Thyroid gland (tissue), 4 donors: ENCODE results near the gene B9D1. TPM values are rescaled to one million over a fixed set of nuclear protein-coding genes. Genes with fewer than 3 reads are reported as not detected.

ENCODE experiments used
- DNase-seq, 2 donors: peaks; one replicate each; pipeline ENCODE4 v3.0.0-alpha.2; 2019
- H3K27ac ChIP-seq, 3 donors: fragments of 200-600 bp; sonication (generic); 1 replicate in 2 of 3; 2 replicates in 1 of 3; pipeline ENCODE4 v1.5.1; 2016 to 2019; ENCODE audit warnings: mild to moderate bottlenecking in 1 of 3, moderate library complexity in 1 of 3
- H3K27me3 ChIP-seq: fragments of 200-600 bp; sonication (generic); one replicate; pipeline ENCODE4 v1.5.1; 2019
- H3K36me3 ChIP-seq, 2 donors: fragments of 200-600 bp; sonication (generic); one replicate each; pipeline ENCODE4 v1.5.1; 2016 to 2019
- H3K4me1 ChIP-seq, 2 donors: fragments of 200-600 bp; sonication (generic); one replicate each; pipeline ENCODE4 v1.5.1; 2017 to 2019
- H3K4me3 ChIP-seq, 3 donors: fragments of 200-600 bp; sonication (generic); replicated peaks in 1 of 3; 1 replicate in 2 of 3; 2 replicates in 1 of 3; pipeline ENCODE4 v1.5.1; 2016; ENCODE audit warnings: mild to moderate bottlenecking in 1 of 3
- H3K9me3 ChIP-seq: fragments of 200-600 bp; sonication (generic); one replicate; pipeline ENCODE4 v1.5.1; 2017
- CTCF ChIP-seq, 6 experiments: fragments of 200-600 bp in 3 of 6; fragments of 450-650 bp in 3 of 6; sonication (generic) in 3 of 6; IDR thresholded peaks; one replicate each; pipeline ENCODE4 v1.5.1; 2016 to 2019; ENCODE audit warnings: antibody characterized with exemption in 6 of 6, mild to moderate bottlenecking in 2 of 6, inconsistent platforms in 1 of 6, moderate library complexity in 1 of 6
- POLR2A ChIP-seq, 2 donors: fragments of 450-650 bp; IDR thresholded peaks; one replicate each; pipeline ENCODE4 v1.6.1; 2017; ENCODE audit warnings: antibody characterized with exemption in 2 of 2, mild to moderate bottlenecking in 2 of 2, moderate library complexity in 1 of 2
- WGBS, 2 donors: methylation state at CpG; one replicate each; pipeline ENCODE4 v1.1.5; 2017; 5-methylcytosine and 5-hydroxymethylcytosine counted together
- intact Hi-C: fragments of 100-400 bp; cut with DNase I; formaldehyde crosslinking; loops from one replicate; pipeline ENCODE4 v1.15.1; 2023
- total RNA-seq, 4 donors: library from RNA; depleted of rRNA; stranded (reverse); fragments of >200 nt; gene quantifications; one replicate each; pipeline ENCODE4 v1.2.3, GENCODE V29; 2016

Gene B9D1
- total RNA-seq, 4 donors from 2014 or later: 45.0 to 104 (median 90.3) TPM

DNA sequence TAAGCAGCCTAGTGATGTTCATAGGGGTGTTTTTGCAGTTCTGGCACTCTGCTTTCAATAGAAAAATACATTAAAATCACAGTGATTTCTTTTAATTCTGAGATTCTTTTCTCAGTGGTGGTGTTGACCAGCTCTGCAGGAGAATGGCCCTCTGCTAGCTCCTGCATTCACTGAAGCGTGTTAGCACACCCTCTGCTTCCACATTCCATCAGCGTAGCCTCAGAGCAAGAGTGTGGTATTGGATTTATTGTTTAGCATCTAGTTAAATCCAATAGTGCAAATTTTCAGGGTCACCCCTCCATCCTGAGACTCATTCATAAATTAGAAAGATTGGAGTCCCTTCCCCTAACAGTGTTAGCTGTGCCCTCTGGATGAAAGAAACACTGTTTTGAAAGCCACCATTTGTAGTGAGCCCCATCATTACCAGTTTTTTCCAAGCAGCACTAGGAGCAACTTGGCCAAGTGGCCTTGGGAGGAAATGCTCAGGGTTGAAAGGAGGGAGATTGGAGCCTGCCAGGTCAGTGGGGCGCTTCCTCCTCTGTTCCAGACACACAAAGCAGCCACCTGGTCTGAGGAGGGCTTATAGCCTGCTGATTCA is 45.7 kb downstream of the B9D1 start:
- peak; percentile 73 for DNase-seq
- Histone ChIP-seq H3K27me3 (no peaks in the 10 kb centered on the region), H3K4me3 (no peak overlapping the region), H3K36me3 (peaks cover 0 to 8% of the 10 kb centered on the region in 2 donors), H3K9me3 (no peaks in the 10 kb centered on the region), H3K27ac (peak overlapping the region; percentile 84 to 89 (median 87)), H3K4me1 (peaks cover 37 to 47% of the 10 kb centered on the region in 2 donors)
- 25 to 32% methylated on average over 3 of the region's 3 CpGs for WGBS, 2 donors
- no peak for TF ChIP-seq CTCF (IDR thresholded peaks at IDR 0.05)
- no peak for TF ChIP-seq POLR2A (IDR thresholded peaks at IDR 0.05)
- intact Hi-C loops: no loop called here

GRCh38 chr17:19315104-19315503 is 47.4 kb downstream of the B9D1 start:
- Histone ChIP-seq H3K4me1 (peaks cover 38 to 49% of the 10 kb centered on the region in 2 donors), H3K27me3 (no peaks in the 10 kb centered on the region), H3K4me3 (no peak overlapping the region), H3K36me3 (peaks cover 0 to 8% of the 10 kb centered on the region in 2 donors), H3K9me3 (no peaks in the 10 kb centered on the region), H3K27ac (peak overlapping the region; percentile 3 to 89 (median 87))
- intact Hi-C loops: no loop called here
- WGBS, 2 donors: 98 to 100% methylated on average over 4 of the region's 4 CpGs
- DNase-seq: no peak
- no peak for TF ChIP-seq CTCF (IDR thresholded peaks at IDR 0.05)
- no peak for TF ChIP-seq POLR2A (IDR thresholded peaks at IDR 0.05)

DNA sequence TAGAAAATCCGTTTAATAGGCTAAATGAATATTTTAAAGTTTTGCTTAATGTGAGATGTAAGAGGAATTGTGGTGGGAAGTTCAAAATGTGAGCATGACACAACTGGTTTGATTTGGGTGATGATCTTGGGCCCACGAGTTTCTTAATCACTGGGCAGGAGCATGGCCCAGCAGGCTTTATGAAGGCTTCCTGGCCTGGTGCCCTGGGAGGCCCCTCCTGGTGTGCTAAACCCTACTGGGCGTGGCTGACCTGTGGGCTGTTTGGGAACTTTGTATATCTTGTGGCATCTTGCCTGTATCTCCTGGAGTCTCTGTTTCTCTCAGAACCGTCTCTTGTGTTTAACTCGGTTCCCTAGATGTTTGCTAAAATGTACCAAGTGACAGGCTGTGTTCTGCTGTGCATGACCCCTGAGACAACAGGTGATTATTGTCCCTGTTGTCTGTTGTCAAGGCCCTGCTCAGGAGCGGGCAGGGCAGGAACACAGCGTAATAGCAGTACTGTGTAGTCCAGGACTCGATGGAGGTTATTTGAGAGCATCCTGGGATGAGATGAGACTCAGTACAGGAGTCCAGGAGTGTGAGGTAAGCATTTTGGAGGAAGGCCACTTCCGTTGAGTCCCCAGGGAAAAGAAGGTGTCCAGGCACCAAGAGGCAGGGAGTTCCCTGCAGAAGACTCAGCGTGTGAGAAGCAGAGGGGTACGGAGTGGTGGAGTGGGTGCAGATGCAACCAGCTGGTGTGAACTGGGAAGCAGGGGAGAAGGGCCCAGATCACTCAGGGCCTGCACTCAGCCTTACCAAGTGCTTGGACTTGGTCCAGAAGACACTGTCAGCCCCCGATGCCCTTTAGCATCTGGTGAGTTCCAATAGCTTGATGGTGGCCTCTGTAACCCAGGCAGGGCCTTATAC is 48.5 kb downstream of the B9D1 start:
- no peaks in the 10 kb centered on the region for H3K9me3 ChIP-seq
- TF ChIP-seq POLR2A (IDR thresholded peaks at IDR 0.05): no peak
- TF ChIP-seq CTCF (IDR thresholded peaks at IDR 0.05): no peak
- 72 to 85% methylated on average over 12 of the region's 12 CpGs for WGBS, 2 donors
- DNase-seq: peak in 1 of 2 donors; percentile 39
- H3K4me1 ChIP-seq: peaks cover 45 to 58% of the 10 kb centered on the region in 2 donors
- peaks cover 0 to 8% of the 10 kb centered on the region in 2 donors for H3K36me3 ChIP-seq
- H3K27me3 ChIP-seq: no peaks in the 10 kb centered on the region
- H3K4me3 ChIP-seq: no peak overlapping the region
- H3K27ac ChIP-seq: peak overlapping the region; percentile 3 to 89 (median 14)
- intact Hi-C loops: no loop called here

DNA sequence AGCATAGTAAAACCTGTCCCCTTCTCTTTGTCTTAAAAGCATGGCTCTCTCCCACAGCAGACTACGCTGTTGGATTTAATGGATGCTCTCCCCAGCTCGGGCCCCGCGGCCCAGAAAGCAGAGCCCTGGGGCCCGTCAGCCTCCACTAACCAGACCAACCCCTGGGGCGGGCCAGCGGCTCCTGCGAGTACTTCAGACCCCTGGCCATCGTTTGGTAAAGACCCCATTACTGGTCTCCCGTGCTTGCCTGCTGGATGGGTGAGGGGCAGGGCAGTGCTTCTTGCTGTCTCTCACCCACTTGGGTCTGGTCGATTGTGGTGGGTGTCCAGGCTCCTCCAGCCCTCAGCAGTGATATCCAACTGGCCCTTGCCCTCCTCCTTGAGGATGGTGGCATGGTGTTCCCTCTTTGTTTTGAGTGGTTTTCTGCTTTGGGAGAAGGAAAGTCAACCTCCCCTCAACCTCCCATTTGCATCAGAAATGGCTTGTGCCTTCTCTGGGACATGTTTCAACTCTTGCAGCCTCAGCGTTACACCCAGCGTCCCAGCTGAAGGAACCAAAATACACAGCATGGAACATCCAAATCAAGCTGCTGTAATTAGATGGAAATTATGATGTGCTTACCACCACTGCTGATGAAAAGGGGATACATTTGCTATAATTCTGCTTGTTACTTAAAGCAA is 49.3 kb downstream of the B9D1 start:
- Histone ChIP-seq H3K4me1 (peaks cover 42 to 52% of the 10 kb centered on the region in 2 donors), H3K36me3 (peaks cover 0 to 8% of the 10 kb centered on the region in 2 donors), H3K27ac (peak overlapping the region in 2 of 3 donors; percentile 12 to 89), H3K27me3 (no peaks in the 10 kb centered on the region), H3K4me3 (no peak overlapping the region), H3K9me3 (no peaks in the 10 kb centered on the region)
- DNase-seq: no peak
- 90 to 92% methylated on average over 9 to 13 of the region's 13 CpGs for WGBS, 2 donors
- no peak for TF ChIP-seq CTCF (IDR thresholded peaks at IDR 0.05)
- TF ChIP-seq POLR2A (IDR thresholded peaks at IDR 0.05): no peak
- intact Hi-C loops: no loop called here
